Esophagus squamous epithelium (tissue), 4 donors: ENCODE measurements around the gene MINDY4.

ENCODE experiments used
- CTCF ChIP-seq, 6 experiments: fragments of 450-650 bp in 4 of 6; fragments of 200-600 bp in 2 of 6; sonication (generic) in 2 of 6; IDR thresholded peaks; one replicate each; pipeline ENCODE4 v1.5.1; 2016 to 2019; ENCODE audit warnings: antibody characterized with exemption in 6 of 6, mild to moderate bottlenecking in 4 of 6, moderate library complexity in 4 of 6
- POLR2A ChIP-seq, 4 donors: fragments of 450-650 bp; IDR thresholded peaks; one replicate each; pipeline ENCODE4 v1.6.1; 2017; ENCODE audit warnings: antibody characterized with exemption in 4 of 4, mild to moderate bottlenecking in 4 of 4, moderate library complexity in 3 of 4

- TF ChIP-seq CTCF (IDR thresholded peaks at IDR 0.05) (no peak), POLR2A (IDR thresholded peaks at IDR 0.05) (no peak)
Measured at GRCh38 chr7:30770845-30771173, 408 bp upstream of the MINDY4 start.
